ENCODE measurements around the gene BTBD17. TPM values are rescaled to one million over a fixed set of nuclear protein-coding genes. Genes with fewer than 3 reads are reported as not detected.

Gene BTBD17
- total RNA-seq, 1 experiment from 2014 or later: not detected

GRCh38 chr17:74349120-74349519 lies 12.5 kb downstream of the BTBD17 start:
- no peaks in the 10 kb centered on the region for H3K79me2 ChIP-seq (ENCODE audit: insufficient read depth, low read length)
- H3K4me2 ChIP-seq (ENCODE audit: low read length): no peak overlapping the region
- TF ChIP-seq CTCF (IDR thresholded peaks at IDR 0.05 in 2 of 3, conservative IDR thresholded peaks at IDR 0.05 in 1 of 3; ENCODE audit: borderline replicate concordance in 1 of 3, insufficient read depth in 1 of 3, low read depth in 2 of 3, low read length in 2 of 3) (no peak), ZBTB33 (IDR thresholded peaks at IDR 0.05; ENCODE audit: extremely low read depth, insufficient replicate concordance, low read length) (no peak), ZNF274 (IDR thresholded peaks at IDR 0.05; ENCODE audit: low read depth, low read length) (no peak), SRF (IDR thresholded peaks at IDR 0.05; ENCODE audit: low read depth) (no peak), POLR2AphosphoS5 (IDR thresholded peaks at IDR 0.05; ENCODE audit: low read depth, low read length) (no peak), ZFX (IDR thresholded peaks at IDR 0.05) (no peak), RAD21 (IDR thresholded peaks at IDR 0.05; ENCODE audit: low read depth) (no peak), POLR2A (IDR thresholded peaks at IDR 0.05; ENCODE audit: borderline replicate concordance, extremely low read depth, insufficient read depth, insufficient read length) (no peak), EGR1 (IDR thresholded peaks at IDR 0.05; ENCODE audit: low read depth) (no peak), YY1 (IDR thresholded peaks at IDR 0.05; ENCODE audit: extremely low read depth, insufficient replicate concordance, low read depth, low read length) (no peak), SIN3A (IDR thresholded peaks at IDR 0.05; ENCODE audit: low read depth) (no peak), FOSL1 (IDR thresholded peaks at IDR 0.05; ENCODE audit: low read depth) (no peak), TCF7L2 (IDR thresholded peaks at IDR 0.05; ENCODE audit: borderline replicate concordance, extremely low read depth, insufficient read depth, insufficient read length) (no peak), JUND (IDR thresholded peaks at IDR 0.05) (no peak), MAX (IDR thresholded peaks at IDR 0.05) (no peak), SP1 (IDR thresholded peaks at IDR 0.05; ENCODE audit: low read depth) (no peak), EZH2 (IDR thresholded peaks at IDR 0.05) (no peak), ATF3 (IDR thresholded peaks at IDR 0.05) (no peak)
- ChIA-PET POLR2A (no interaction called here), CTCF (no interaction called here), RAD21 (ENCODE audit: low non-redundant PET in 1 of 2, low total read pairs in 2 of 2, uncharacterized antibody in 2 of 2, unreplicated experiment in 2 of 2) (no interaction called here)
- no peaks in the 10 kb centered on the region for H4K20me1 ChIP-seq (ENCODE audit: insufficient read depth)
- intact Hi-C loops (cut with micrococcal nuclease): no loop called here
- no peaks in the 10 kb centered on the region for H3K9me3 ChIP-seq (ENCODE audit: control insufficient read depth in 1 of 2, insufficient read depth in 1 of 2, low read depth in 1 of 2, low read length in 2 of 2)
- H2AFZ ChIP-seq (ENCODE audit: low read depth, low read length, poor library complexity, severe bottlenecking): no peak overlapping the region
- H3K27ac ChIP-seq (ENCODE audit: low read depth, low read length): no peak overlapping the region
- H3K9ac ChIP-seq (ENCODE audit: low read length): no peak overlapping the region
- H3K27me3 ChIP-seq (ENCODE audit: insufficient read depth, low read length): no peaks in the 10 kb centered on the region; the same call in 1 of the 2 replicates
- H3K4me3 ChIP-seq (replicated peaks in 1 of 2; ENCODE audit: low read depth in 1 of 2, low read length in 2 of 2): no peak overlapping the region
- no peaks in the 10 kb centered on the region for H3K9me2 ChIP-seq (ENCODE audit: insufficient read depth)
- no peaks in the 10 kb centered on the region for H3K36me3 ChIP-seq (ENCODE audit: control insufficient read depth in 1 of 2, insufficient read depth in 2 of 2, low read length in 2 of 2)
- ATAC-seq: no peak
- H3K4me1 ChIP-seq (ENCODE audit: control insufficient read depth in 1 of 2, insufficient read depth in 2 of 2, low read length in 2 of 2): peaks cover 7 to 16% of the 10 kb centered on the region in 2 experiments; a peak in 3 of 4 replicates
- DNase-seq (ENCODE audit: low read depth, low spot score): no peak
- BruUV-seq (replicated peaks): no TSS peak

Data from HCT116 (cell line).